HUES64 (cell line): ENCODE data around the gene CAPZA3.
"Not testable (repeated sequence)": the region's sequence is repeated elsewhere in the genome, so short reads cannot be mapped to it uniquely, and the experiment has no call there.

Source experiments
- H3K27ac ChIP-seq: 2 replicates; pipeline ENCODE4 v1.7.0; 2013; ENCODE audit warnings: low read depth, low read length, inconsistent platforms
- H3K27me3 ChIP-seq: 2 replicates; pipeline ENCODE4 v1.6.1; 2013; ENCODE audit warnings: mild to moderate bottlenecking, low read length; ENCODE audit not compliant: insufficient read depth
- H3K36me3 ChIP-seq: 2 replicates; pipeline ENCODE4 v1.6.1; 2013; ENCODE audit warnings: mild to moderate bottlenecking, low read length; ENCODE audit not compliant: insufficient read depth
- H3K4me1 ChIP-seq: 2 replicates; pipeline ENCODE4 v1.6.1; 2013; ENCODE audit warnings: mild to moderate bottlenecking, low read length, moderate library complexity; ENCODE audit not compliant: insufficient read depth
- H3K4me3 ChIP-seq: 2 replicates; pipeline ENCODE4 v1.5.1; 2013; ENCODE audit warnings: mild to moderate bottlenecking, low read length, moderate library complexity
- H3K9ac ChIP-seq: 2 replicates; pipeline ENCODE4 v1.6.1; 2013; ENCODE audit warnings: mild to moderate bottlenecking, low read depth, low read length
- H3K9me3 ChIP-seq: 2 replicates; pipeline ENCODE4 v1.6.1; 2013; ENCODE audit warnings: low read depth, low read length; ENCODE audit not compliant: insufficient read depth
- WGBS: fragments of 150-250, 120-280 bp; methylation state at CpG from one replicate; pipeline ENCODE4 v1.1.7; 2013; ENCODE audit warnings: missing lambda C conversion rate; 5-methylcytosine and 5-hydroxymethylcytosine counted together

The CAPZA3 gene

GRCh38 chr12:18753481-18754123 lies 15.7 kb downstream of the CAPZA3 start:
- Histone ChIP-seq H3K4me3 (peak overlapping the region; percentile 19; the same call in 1 of the 2 replicates), H3K27ac (peak overlapping the region; percentile 97), H3K9ac (peak overlapping the region; percentile 69)

GRCh38 chr12:18754124-18754707 lies 16.3 kb downstream of the CAPZA3 start:
- WGBS, result 80% methylated on average over 5 of the region's 6 CpGs
- Histone ChIP-seq H3K36me3 (no peaks in the 10 kb centered on the region), H3K9ac (peak overlapping the region; percentile 69; the same call in 1 of the 2 replicates), H3K4me1 (peaks cover 52% of the 10 kb centered on the region), H3K27ac (peak overlapping the region; percentile 97), H3K9me3 (no peaks in the 10 kb centered on the region), H3K4me3 (peak overlapping the region; percentile 19; the same call in 1 of the 2 replicates), H3K27me3 (no peaks in the 10 kb centered on the region)

More at GRCh38 chr12:18753481-18754123, 15.7 kb downstream of the CAPZA3 start:
- H3K9me3 ChIP-seq, result no peaks in the 10 kb centered on the region
- no peaks in the 10 kb centered on the region for H3K36me3 ChIP-seq
- no peaks in the 10 kb centered on the region for H3K27me3 ChIP-seq
- WGBS, result 53% methylated on average over 16 of the region's 16 CpGs
- H3K4me1 ChIP-seq, result peaks cover 58% of the 10 kb centered on the region

GRCh38 chr12:18755341-18755740 lies 17.4 kb downstream of the CAPZA3 start:
- Histone ChIP-seq H3K27ac (no peak overlapping the region; the same call in 1 of the 2 replicates), H3K27me3 (no peaks in the 10 kb centered on the region), H3K4me3 (no peak overlapping the region), H3K9ac (no peak overlapping the region), H3K4me1 (peaks cover 40% of the 10 kb centered on the region), H3K9me3 (no peaks in the 10 kb centered on the region), H3K36me3 (no peaks in the 10 kb centered on the region)
- 85% methylated on average over 1 of the region's 1 CpG for WGBS

- not testable (repeated sequence) for H3K36me3 ChIP-seq, H3K9me3 ChIP-seq, H3K27ac ChIP-seq, H3K27me3 ChIP-seq, H3K4me1 ChIP-seq, H3K4me3 ChIP-seq, H3K9ac ChIP-seq
- 92% methylated on average over 1 of the region's 1 CpG for WGBS
Observed at GRCh38 chr12:18766479-18766878, 28.6 kb downstream of the CAPZA3 start.

GRCh38 chr12:18782827-18783226 lies 44.9 kb downstream of the CAPZA3 start:
- no peak overlapping the region for H3K9ac ChIP-seq
- no peaks in the 10 kb centered on the region for H3K4me1 ChIP-seq
- no peaks in the 10 kb centered on the region for H3K36me3 ChIP-seq
- H3K27ac ChIP-seq, result no peak overlapping the region
- 61% methylated on average over 2 of the region's 2 CpGs for WGBS
- H3K9me3 ChIP-seq, result peaks cover 25% of the 10 kb centered on the region
- no peaks in the 10 kb centered on the region for H3K27me3 ChIP-seq
- no peak overlapping the region for H3K4me3 ChIP-seq

GRCh38 chr12:18785465-18785864 lies 47.5 kb downstream of the CAPZA3 start:
- not testable (repeated sequence) for H3K27ac ChIP-seq, H3K9ac ChIP-seq, H3K27me3 ChIP-seq, H3K4me3 ChIP-seq, H3K36me3 ChIP-seq, H3K4me1 ChIP-seq
- WGBS, result 93% methylated on average over 7 of the region's 8 CpGs
- H3K9me3 ChIP-seq, result peaks cover 25% of the 10 kb centered on the region
